ENCODE measurements around the gene SPN. TPM values are rescaled to one million over a fixed set of nuclear protein-coding genes. Genes with fewer than 3 reads are reported as not detected.
"Not testable (repeated sequence)": the region's sequence is repeated elsewhere in the genome, so short reads cannot be mapped to it uniquely, and the experiment has no call there.

SPN gene, protein sequence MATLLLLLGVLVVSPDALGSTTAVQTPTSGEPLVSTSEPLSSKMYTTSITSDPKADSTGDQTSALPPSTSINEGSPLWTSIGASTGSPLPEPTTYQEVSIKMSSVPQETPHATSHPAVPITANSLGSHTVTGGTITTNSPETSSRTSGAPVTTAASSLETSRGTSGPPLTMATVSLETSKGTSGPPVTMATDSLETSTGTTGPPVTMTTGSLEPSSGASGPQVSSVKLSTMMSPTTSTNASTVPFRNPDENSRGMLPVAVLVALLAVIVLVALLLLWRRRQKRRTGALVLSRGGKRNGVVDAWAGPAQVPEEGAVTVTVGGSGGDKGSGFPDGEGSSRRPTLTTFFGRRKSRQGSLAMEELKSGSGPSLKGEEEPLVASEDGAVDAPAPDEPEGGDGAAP
- total RNA-seq (2014; rRNA removed; shearing (Covaris generic)) = not detected in 2 replicates
- polyA plus RNA-seq (2014; cell fraction: nucleus; rRNA removed) = not detected in 2 replicates

DNA sequence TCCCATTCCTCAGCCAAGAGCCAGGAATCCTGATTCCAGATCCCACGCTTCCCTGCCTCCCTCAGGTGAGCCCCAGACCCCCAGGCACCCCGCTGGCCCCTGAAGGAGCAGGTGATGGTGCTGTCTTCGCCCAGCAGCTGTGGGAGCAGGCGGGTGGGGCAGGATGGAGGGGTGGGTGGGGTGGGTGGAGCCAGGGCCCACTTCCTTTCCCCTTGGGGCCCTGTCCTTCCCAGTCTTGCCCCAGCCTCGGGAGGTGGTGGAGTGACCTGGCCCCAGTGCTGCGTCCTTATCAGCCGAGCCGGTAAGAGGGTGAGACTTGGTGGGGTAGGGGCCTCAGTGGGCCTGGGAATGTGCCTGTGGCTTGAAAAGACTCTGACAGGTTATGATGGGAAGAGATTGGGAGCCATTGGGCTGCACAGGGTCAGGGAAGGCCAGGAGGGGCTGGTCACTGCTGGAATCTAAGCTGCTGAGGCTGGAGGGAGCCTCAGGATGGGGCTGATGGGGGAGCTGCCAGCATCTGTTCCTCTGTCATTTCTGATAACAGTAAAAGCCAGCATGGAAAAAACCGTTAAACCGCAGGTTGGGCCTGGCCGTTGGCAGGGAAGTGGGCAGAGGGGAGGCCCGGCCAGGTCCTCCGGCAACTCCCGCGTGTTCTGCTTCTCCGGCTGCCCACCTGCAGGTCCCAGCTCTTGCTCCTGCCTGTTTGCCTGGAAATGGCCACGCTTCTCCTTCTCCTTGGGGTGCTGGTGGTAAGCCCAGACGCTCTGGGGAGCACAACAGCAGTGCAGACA lies at the start of gene SPN:
Gene SPN, plus strand, starts transcription at position 232 of the 791 bp plus-strand sequence. Its CDS starts 482 bp downstream, at position 714.
- no peak for DNase-seq (ENCODE audit: extremely low read depth, low read depth)

DNA sequence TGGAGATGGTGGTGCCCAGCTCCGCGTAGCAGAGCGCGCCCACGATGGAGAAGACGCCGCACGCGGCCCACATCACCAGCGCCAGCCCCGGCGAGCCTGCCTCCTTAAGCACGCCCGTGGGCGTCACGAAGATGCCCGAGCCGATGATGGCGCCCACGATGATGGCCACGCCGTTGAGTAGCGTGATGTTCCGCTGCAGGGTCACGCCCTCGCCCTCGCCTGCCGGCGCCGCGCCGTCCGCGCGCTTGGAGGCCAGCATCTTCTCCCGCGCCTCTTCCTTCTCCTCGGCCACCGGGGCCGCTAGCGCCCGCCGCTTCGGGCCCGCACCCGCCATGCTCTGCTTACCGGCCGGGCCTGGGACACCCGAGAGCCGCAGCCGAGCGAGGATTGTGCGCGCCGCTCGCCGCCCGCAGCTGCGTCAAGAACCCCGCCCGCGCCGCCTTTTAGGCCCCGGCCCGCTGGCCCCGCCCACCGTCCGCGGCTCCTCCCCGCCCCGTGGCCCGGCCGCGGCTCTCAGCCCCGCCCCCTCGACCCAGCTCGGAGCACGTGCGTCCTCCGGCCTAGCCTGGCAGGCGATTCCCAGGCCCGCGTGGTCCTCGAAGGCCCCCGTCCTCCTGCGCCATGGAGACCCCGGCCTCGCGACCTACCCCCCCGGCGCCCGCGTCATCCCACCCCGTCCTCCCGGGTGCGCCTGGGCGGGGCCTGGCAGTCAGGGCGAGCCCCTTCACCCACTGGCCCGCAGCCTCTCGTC lies 49.6 kb upstream of the SPN start:
- DNase-seq (ENCODE audit: extremely low read depth, low read depth) = peak; percentile 85

DNA sequence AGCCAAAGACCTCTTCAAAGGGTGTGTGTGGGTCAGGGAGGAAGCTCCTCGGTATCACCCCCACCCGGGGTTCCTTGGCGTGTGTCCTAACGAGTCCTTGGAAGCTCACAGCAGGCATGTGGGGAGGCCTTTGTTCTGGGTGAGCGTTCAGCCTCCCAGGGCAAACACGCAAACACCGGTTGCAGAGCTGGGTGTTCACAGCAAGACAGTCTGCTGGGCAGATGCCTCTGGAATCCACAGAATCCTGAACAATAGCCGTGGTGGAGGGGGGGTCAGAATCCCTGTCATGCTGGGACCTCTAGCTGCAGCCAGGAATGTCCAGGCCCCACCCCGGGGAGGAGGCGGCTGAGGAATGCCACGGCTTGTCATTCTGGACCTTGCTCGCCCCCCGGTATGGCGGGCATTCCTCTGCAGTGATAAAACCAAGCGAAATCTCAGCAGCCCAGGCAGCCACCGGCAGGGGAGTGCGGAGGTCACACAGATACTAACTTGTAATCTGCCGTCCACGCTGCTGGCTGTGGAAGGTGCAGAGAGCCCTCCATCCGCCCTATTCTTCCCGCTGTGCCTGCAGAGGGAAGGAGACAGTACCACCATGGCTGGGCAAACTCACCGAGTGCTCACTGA lies 48.2 kb upstream of the SPN start:
- DNase-seq (ENCODE audit: extremely low read depth, low read depth) = not testable (repeated sequence)

DNA sequence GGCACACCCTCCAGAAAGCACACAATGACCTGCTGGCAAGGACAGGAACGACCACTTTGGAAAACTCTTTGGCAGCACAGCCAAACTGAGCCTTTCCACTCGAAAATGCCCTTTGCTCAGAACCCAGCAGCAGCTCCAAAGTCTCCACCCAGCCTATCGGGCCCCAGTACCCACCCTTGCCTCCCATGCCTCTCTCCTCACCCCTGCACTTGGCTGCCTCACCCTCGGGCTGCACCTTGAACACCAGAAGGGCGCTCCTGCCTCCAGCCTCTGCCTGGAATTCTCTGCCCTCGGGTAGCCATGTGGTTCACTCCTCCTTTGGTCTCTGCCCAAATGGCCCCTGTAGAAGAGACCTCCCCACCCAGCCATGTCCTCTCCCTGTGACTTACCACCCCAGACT lies 46.9 kb upstream of the SPN start:
- DNase-seq (ENCODE audit: extremely low read depth, low read depth) = not testable (repeated sequence)

DNA sequence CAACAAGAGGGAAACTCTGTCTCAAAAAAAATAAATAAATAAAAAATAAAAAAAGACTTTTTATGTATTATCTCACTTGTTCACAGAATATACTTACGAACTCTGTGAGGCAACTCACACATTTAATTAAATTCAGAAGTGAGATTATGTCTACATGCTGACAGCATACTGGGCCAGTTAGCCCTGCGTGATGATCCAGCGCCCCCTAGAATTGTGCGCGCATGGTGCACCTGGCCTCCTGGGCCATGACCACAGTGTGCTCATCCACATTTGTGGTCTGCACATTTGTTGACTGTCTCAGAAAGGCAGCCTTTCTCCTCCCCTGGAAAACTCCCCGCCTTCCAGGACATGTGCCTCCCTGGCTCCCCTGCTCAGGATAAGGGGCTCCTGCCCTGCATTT lies 42.5 kb upstream of the SPN start:
- not testable (repeated sequence) for DNase-seq (ENCODE audit: extremely low read depth, low read depth)

DNA sequence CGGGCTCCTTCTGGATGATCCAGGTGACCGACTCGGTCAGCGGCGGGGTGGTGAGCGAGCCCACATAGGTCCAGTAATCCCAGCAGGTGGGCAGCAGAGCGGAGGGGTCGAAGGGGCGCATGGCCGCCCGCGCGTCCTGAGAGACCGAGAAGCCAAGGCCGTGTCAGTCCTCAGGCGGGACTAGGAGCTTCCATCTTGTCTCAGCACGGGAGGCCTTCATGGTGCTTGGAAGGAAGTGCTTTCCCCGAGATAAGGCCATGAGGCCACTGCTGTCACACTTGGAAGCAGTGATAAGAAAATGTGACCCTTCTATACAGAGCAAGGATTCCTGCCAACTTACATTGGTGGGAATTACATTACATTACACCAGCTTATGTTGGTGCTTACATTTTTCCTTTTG lies 40.3 kb upstream of the SPN start:
- not testable (repeated sequence) for DNase-seq (ENCODE audit: extremely low read depth, low read depth)

DNA sequence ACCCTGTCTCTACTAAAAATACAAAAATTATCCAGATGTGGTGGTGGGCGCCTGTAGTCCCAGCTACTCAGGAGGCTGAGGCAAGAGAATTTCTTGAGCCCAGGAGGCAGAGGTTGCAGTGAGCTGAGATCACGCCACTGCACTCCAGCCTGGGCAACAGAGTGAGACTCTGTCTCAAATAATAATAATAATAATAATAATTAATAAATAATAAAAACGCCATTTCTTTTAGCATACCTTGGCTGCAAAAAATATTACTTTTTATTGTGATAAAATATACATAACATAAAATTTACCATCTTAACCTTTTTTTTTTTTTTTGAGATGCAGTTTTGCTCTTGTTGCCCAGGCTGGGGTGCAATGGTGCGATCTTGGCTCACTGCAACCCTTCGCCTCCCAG lies 39.8 kb upstream of the SPN start:
- not testable (repeated sequence) for DNase-seq (ENCODE audit: extremely low read depth, low read depth)

DNA sequence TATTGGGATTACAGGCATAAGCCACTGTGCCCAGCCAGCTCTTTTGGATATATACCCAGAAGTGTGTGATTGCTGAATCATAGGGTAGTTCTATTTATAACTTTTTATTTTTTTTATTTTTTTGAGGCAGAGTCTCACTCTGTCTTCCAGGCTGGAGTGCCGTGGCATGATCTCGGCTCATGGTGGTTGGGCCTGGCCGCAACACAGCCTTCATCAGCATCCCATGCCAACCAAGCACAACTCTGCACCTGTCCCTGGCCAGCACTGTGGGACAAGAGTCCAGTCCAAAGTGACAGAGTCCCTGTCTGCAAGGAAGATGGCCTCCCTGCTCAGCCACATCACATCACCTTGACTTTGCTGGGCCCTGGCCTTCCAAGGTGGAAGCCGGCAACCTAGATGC lies 37.9 kb upstream of the SPN start:
- DNase-seq (ENCODE audit: extremely low read depth, low read depth) = not testable (repeated sequence)

DNA sequence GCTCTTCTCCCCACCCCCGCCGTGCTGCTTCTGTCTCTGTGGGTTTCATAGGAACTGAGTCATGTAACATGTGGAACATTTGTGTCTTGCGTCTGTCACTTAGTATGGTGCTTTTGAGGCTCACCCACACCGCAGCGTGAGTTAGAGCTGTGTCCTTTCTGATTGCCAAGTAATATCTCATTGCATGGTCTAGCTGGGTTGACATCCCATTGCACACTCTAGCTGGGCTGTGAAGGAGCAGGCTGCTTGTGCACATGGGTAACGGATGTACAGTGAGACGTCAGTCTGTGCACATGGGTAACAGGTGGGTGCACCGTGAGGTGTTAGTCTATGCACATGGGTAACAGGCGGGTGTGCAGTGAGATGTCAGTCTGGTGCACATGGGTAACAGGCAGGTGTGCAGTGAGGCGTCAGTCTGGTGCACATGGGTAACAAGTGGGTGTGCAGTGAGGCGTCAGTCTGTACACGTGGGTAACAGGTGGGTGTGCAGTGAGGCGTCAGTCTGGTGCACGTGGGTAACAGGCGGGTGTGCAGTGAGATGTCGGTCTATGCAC lies 36.2 kb upstream of the SPN start:
- not testable (repeated sequence) for DNase-seq (ENCODE audit: extremely low read depth, low read depth)

DNA sequence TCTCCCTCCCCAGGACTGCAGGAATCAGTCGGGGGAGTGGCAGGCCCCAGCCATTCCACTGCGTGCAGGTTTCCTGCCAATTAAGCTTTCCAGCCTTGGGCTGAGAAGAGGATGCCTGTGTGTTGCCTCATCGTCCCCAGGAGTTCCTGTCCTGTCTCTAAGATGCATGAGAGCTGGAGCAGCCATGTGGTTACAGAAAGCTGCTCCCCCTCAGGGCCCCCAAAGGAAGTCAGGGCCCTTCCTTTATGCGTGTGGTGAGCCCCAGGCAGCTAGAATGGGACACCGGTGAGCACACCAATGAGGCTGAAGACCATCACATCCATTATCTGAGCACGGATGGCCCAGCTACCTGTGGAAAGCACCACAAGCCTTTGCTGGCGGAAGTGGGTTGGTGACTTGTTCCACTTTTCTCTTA lies 35.4 kb upstream of the SPN start:
- not testable (repeated sequence) for DNase-seq (ENCODE audit: extremely low read depth, low read depth)

DNA sequence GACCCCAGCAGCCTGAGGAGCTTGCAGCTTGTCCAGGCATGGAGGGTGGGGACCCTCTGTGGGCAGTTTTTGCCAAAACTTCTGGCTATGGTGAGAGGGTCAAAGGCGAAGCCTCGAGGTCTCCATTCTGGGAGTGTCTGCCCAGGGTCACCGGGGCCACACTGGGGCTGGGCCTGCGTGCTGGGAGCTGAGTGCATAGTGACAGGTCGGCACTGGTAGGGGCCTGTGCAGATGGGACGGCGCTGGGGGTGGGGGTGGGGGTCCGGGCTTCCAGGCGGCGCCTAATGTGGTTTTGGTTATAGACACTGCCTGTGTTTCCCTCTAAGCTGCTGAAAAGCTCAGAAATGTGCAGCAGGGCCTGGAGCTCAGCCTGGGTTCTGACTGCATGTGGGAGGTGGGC lies 34.3 kb upstream of the SPN start:
- not testable (repeated sequence) for DNase-seq (ENCODE audit: extremely low read depth, low read depth)

DNA sequence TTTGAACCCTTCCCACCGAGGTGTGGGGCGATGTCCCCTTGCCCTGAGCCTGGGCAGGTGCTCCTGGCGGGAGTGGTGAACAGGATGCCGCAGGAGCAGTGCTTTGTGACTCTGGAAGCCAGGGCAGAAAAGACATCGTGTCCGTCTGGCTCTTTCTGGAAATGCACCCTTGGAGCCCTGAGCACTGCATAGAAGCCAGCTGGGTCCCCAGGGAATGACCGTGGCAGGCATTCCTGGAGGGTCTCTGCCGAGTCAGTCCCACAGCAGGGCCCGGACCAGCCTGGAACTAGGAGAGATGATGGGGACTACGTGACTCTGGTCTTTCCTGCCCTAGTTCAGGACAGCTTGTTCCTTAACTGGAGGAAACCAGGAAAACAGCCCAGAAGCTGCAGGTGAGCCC lies 33.7 kb upstream of the SPN start:
- DNase-seq (ENCODE audit: extremely low read depth, low read depth) = not testable (repeated sequence)

DNA sequence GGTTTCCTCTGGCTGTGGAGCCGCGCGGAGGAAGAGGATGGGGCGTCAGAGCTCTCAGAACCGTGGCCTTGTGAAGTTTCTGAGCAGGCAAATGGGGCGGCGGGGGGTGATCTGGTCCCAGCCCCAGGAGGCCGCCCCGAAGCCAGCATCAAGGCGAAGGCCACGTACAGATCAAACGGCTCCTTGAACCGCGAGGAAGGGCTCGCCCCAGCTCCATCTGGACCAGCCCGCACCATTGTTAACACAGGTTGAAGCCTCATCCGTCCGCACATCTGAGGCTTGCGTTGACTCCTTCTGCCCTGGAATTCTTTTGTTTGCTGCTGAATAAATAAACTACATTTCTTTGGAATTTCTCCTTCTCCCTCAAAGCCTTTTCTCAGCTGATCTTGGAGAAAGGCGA lies 31.4 kb upstream of the SPN start:
- DNase-seq (ENCODE audit: extremely low read depth, low read depth) = not testable (repeated sequence)

DNA sequence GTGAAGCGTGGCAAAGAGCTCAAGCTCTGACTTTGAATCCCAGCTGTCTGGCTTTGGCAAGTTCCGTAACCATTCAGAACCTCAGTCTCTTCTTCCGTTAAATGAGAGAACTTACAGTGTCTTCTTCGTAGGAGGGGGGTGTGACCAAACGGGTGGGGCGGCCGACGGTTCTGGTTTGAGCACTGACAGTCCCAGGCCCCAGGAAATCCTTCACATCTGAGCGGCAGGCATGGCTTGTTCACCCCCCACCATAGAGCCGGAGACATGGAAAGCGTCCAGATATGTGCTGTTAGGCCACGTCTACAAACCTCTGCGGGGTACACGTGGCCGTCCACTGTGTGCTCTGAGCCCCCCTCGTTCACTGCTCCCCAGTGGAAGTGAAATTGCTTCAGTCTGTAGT lies 27.1 kb upstream of the SPN start:
- DNase-seq (ENCODE audit: extremely low read depth, low read depth) = not testable (repeated sequence)

DNA sequence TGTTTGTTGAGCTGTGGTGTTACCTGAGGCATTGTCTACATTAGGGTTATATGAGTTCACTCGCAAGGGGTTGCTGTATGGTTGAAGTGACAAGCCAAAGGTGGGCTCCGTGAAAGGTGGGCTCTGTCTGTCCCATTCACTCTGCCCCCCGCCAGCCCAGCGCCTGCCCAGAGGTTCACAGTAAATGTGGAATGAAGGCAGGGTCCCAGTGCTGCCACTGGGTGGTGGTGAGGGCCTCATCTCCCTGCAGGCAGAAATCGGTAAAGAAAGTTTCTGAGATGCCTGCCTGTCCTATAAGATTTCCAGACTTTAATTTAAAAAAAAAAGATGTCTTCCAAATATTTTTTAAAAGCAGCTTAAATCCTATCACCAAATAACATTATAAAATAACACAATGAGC lies 26.7 kb upstream of the SPN start:
- not testable (repeated sequence) for DNase-seq (ENCODE audit: extremely low read depth, low read depth)

DNA sequence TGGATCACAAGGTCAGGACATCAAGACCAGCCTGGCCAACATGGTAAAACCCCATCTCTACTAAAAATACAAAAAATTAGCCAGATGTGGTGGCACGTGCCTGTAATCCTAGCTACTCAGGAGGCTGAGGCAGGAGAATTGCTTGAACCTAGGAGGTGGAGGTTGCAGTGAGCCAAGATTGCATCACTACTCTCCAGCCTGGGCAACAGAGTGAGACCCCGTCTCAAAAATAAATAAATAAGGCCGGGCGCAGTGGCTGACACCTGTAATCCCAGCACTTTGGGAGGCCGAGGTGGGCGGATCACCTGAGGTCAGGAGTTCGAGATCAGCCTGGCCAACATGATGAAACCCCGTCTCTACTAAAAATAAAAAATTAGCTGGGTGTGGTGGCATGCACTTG lies 24.3 kb upstream of the SPN start:
- DNase-seq (ENCODE audit: extremely low read depth, low read depth) = not testable (repeated sequence)

DNA sequence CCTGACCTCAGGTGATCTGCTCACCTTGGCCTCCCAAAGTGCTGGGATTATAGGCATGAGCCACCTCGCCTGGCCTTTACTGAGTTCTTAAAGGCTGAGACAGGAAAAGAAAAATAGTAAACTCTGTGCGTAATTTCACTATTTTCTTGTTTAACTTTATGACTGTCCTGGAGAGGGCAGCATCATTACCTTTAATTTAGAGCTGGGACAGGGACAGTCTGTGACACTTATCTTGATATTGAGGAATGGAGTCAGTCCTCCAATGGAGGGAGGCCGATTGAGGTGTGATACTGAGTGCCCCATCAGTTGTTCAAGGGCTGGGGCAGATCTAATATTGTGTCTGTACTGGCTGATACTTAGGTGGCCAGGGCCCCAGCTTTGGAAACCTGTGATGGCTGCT lies 21.5 kb upstream of the SPN start:
- no peak for DNase-seq (ENCODE audit: extremely low read depth, low read depth)

DNA sequence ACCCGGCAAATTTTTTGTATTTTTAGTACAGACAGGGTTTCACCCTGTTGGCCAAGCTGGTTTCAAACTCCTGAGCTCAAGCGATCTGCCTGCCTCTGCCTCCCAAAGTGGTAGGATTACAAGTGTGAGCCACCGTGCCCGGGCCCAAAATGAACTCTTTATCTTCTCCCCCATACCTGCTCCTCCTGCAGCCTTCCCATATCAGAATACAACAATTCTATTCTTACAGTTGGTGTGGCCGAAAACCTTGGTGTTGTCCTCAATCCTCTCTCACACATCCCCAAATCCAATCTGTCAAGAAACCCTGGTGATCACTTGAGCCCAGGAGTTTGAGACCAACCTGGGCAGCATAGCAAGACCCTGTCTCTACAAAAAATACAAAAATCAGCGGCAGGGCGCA lies 19.5 kb upstream of the SPN start:
- DNase-seq (ENCODE audit: extremely low read depth, low read depth) = no peak

DNA sequence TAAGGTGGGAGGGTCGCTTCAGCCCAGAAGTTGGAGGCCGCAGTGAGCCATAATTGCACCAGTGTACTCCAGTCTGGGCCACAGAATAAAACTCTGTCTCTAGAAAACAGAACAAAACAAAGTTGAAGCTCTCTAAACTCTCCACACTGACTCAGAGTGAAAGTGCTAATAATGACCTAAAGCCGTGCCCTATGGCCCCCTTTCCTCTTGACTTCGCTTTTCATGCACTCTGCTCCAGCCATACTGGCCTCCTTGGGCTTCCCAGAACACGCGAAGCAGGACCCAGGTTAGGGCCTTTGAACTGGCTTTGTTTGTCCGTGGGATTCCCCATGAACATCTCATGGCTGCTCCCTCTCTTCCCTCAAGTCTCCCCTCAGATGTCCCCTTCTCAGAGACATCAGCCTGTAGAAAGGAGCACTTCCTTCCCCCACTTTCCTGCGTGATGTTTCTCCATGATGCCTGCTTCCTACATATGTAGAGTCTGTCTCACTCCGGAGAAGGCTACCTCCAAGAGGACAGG lies 18.6 kb upstream of the SPN start:
- no peak for DNase-seq (ENCODE audit: extremely low read depth, low read depth)

All from NCI-H460 (cell line).